HepG2 (cell line): Measurements from ENCODE around the gene TMEM204. TPM values are rescaled to one million over a fixed set of nuclear protein-coding genes. Genes with fewer than 3 reads are reported as not detected.

Source experiments
- ATAC-seq: fragments of 200-7000 bp; cut with Tn5 transposase; 3 replicates; pipeline ENCODE4 v1.9.1; 2020; ENCODE audit warnings: mild to moderate bottlenecking, moderate library complexity
- BruUV-seq: library from RNA; stranded (reverse); fragments of 400-500 nt; replicated peaks from 2 replicates; lab custom pipeline; 2021; lab: Mats Ljungman, UMichigan
- CTCF ChIA-PET: fragments of 300-600 bp; formaldehyde crosslinking; extraction: SDS; loops from one replicate; lab custom pipeline; 2021; ENCODE audit warnings: low total read pairs, inconsistent platforms, low intra/inter-chr PET ratio; lab: Yijun Ruan, JAX
- POLR2A ChIA-PET: fragments of 350-600 bp; sonication (Branson Sonifier 250); formaldehyde crosslinking; loops from one replicate; lab custom pipeline; 2020; ENCODE audit warnings: antibody characterized with exemption, inconsistent platforms; lab: Yijun Ruan, JAX
- DNase-seq: peaks from one replicate; pipeline ENCODE4 v3.0.0-alpha.2; 2015; ENCODE audit warnings: low spot score
- FAIRE-seq: peaks from 3 replicates; lab custom pipeline; 2011; peaks lifted over from hg19 to GRCh38; lab: Jason Lieb, UNC
- H2AFZ ChIP-seq: one replicate; pipeline ENCODE4 v1.6.1; 2011; ENCODE audit warnings: low read length, inconsistent platforms
- H3K27ac ChIP-seq: fragments of 300-600 bp; 3 replicates; pipeline ENCODE4 v1.8.0; 2011; ENCODE audit warnings: mixed run types, mild to moderate bottlenecking, mixed read lengths, low read length, inconsistent platforms; ENCODE audit not compliant: insufficient read depth; ENCODE audit errors: extremely low read length
- H3K27me3 ChIP-seq, 2 experiments: fragments of 200-600 bp in 1 of 2; 2 replicates in 1 of 2; 3 replicates in 1 of 2; pipeline versions ENCODE4 v1.6.0 to v1.8.0; 2011; ENCODE audit warnings: low read length in 2 of 2, mild to moderate bottlenecking in 2 of 2, moderate library complexity in 2 of 2, inconsistent platforms in 1 of 2; ENCODE audit not compliant: insufficient read depth in 2 of 2, control insufficient read depth in 1 of 2
- H3K36me3 ChIP-seq, 2 experiments: fragments of 200-600 bp in 1 of 2; replicated peaks in 1 of 2; 2 replicates in 1 of 2; 3 replicates in 1 of 2; pipeline versions ENCODE4 v1.5.1 to v1.8.0; 2011; ENCODE audit warnings: low read length in 2 of 2, inconsistent platforms in 1 of 2; ENCODE audit not compliant: insufficient read depth in 2 of 2, control insufficient read depth in 1 of 2
- H3K4me1 ChIP-seq: 2 replicates; pipeline ENCODE4 v1.5.1; 2012; ENCODE audit warnings: low read length, inconsistent platforms; ENCODE audit not compliant: insufficient read depth
- H3K4me2 ChIP-seq: 2 replicates; pipeline ENCODE4 v1.6.0; 2011; ENCODE audit warnings: low read depth, low read length, inconsistent platforms
- H3K4me3 ChIP-seq, 3 experiments: fragments of 200-600 bp in 1 of 3; sonication (generic), shearing (Covaris generic) in 1 of 3; replicated peaks in 1 of 3; 2 replicates each; pipeline ENCODE4 v1.5.1; 2011 to 2016; ENCODE audit warnings: low read length in 3 of 3, inconsistent platforms in 2 of 3, low read depth in 2 of 3, mild to moderate bottlenecking in 2 of 3, control low read depth in 1 of 3, mixed read lengths in 1 of 3; ENCODE audit not compliant: insufficient read depth in 1 of 3
- H3K79me2 ChIP-seq: one replicate; pipeline ENCODE4 v1.6.1; 2011; ENCODE audit warnings: low read length, inconsistent platforms; ENCODE audit not compliant: insufficient read depth
- H3K9ac ChIP-seq: 2 replicates; pipeline ENCODE4 v1.6.0; 2011; ENCODE audit warnings: mild to moderate bottlenecking, low read depth, low read length, inconsistent platforms; ENCODE audit not compliant: insufficient read depth
- H3K9me3 ChIP-seq: 2 replicates; pipeline ENCODE4 v1.5.1; 2012; ENCODE audit warnings: mild to moderate bottlenecking, low read length
- H4K20me1 ChIP-seq: 2 replicates; pipeline ENCODE4 v1.6.0; 2011; ENCODE audit warnings: inconsistent platforms, mild to moderate bottlenecking, low read length, moderate library complexity; ENCODE audit not compliant: insufficient read depth
- CCAR2 ChIP-seq: fragments of 200-400 bp; formaldehyde crosslinking; optimal IDR thresholded peaks from 2 replicates; pipeline ENCODE3; 2018; ENCODE audit warnings: low read depth, mild to moderate bottlenecking, low read length, moderate library complexity
- ELK4 ChIP-seq: sonication (generic); formaldehyde crosslinking; IDR thresholded peaks from 2 replicates; pipeline ENCODE4 v1.9.0; 2021; ENCODE audit warnings: missing genetic modification reagents, borderline replicate concordance
- PTBP1 ChIP-seq: fragments of 200-400 bp; formaldehyde crosslinking; IDR thresholded peaks from 2 replicates; pipeline ENCODE4 v1.6.1; 2018; ENCODE audit warnings: low read length, low read depth; ENCODE audit not compliant: poor library complexity, severe bottlenecking
- REST ChIP-seq, 2 experiments: IDR thresholded peaks; 2 replicates each; pipeline ENCODE4 v1.6.1; 2011 to 2012; ENCODE audit warnings: low read length in 2 of 2, borderline replicate concordance in 1 of 2, low read depth in 1 of 2, mild to moderate bottlenecking in 1 of 2, moderate library complexity in 1 of 2
- RXRA ChIP-seq: sonication (generic); formaldehyde crosslinking; IDR thresholded peaks from 2 replicates; pipeline ENCODE4 v1.5.1; 2020; ENCODE audit warnings: missing genetic modification reagents
- SAFB2 ChIP-seq: sonication (generic); formaldehyde crosslinking; IDR thresholded peaks from 2 replicates; pipeline ENCODE4 v1.5.1; 2020; ENCODE audit warnings: missing genetic modification reagents, low read depth, mild to moderate bottlenecking, borderline replicate concordance
- SP4 ChIP-seq: sonication (generic); formaldehyde crosslinking; IDR thresholded peaks from 2 replicates; pipeline ENCODE4 v1.8.1; 2023; ENCODE audit warnings: mild to moderate bottlenecking, missing genetic modification reagents
- U2AF1 ChIP-seq: fragments of 200-400 bp; formaldehyde crosslinking; optimal IDR thresholded peaks from 2 replicates; pipeline ENCODE3; 2017; ENCODE audit warnings: mild to moderate bottlenecking, low read depth, low read length
- ZNF275 ChIP-seq: sonication (generic); formaldehyde crosslinking; IDR thresholded peaks from 2 replicates; pipeline ENCODE4 v1.8.0; 2022; ENCODE audit warnings: missing genetic modification reagents, mild to moderate bottlenecking, inconsistent platforms, borderline replicate concordance
- ZNF343 ChIP-seq: sonication (generic); formaldehyde crosslinking; IDR thresholded peaks from 2 replicates; pipeline ENCODE4 v1.4.0; 2020; ENCODE audit warnings: mild to moderate bottlenecking, missing genetic modification reagents
- ZNF430 ChIP-seq: sonication (generic); formaldehyde crosslinking; IDR thresholded peaks from 2 replicates; pipeline ENCODE4 v1.9.0; 2021; ENCODE audit warnings: mild to moderate bottlenecking, missing genetic modification reagents
- ZNF556 ChIP-seq: sonication (generic); formaldehyde crosslinking; IDR thresholded peaks from 2 replicates; pipeline ENCODE4 v1.4.0; 2020; ENCODE audit warnings: mild to moderate bottlenecking, missing genetic modification reagents, borderline replicate concordance
- WGBS: methylation state at CpG from one replicate; pipeline ENCODE4 v1.1.6; 2017; ENCODE audit warnings: low lambda C conversion rate; 5-methylcytosine and 5-hydroxymethylcytosine counted together
- in situ Hi-C: cut with HindIII; loops from 2 replicates; pipeline ENCODE4 v1.10.0; 2017; ENCODE audit warnings: low pct_unique_long_range_greater_than_20kb; ENCODE audit not compliant: extremely low pct_ligation_motif_present
- intact Hi-C: fragments of 100-400 bp; cut with micrococcal nuclease; formaldehyde crosslinking; loops from one replicate; pipeline ENCODE4 v1.10.0; 2022; ENCODE audit not compliant: unreplicated experiment
- polyA plus RNA-seq, 8 experiments: library from polyadenylated mRNA; depleted of rRNA in 3 of 8; stranded (reverse) in 7 of 8; unstranded in 1 of 8; fragments of >200 nt; fragmentation: Illumina TruSeq in 4 of 8; extraction: Trizol in 4 of 8; gene quantifications; 2 replicates each; pipeline versions ENCODE4 v1.2.1 to v1.2.3, GENCODE V29; 2011 to 2016; ENCODE audit warnings: low read depth in 4 of 8, missing spikeins in 1 of 8, mixed read lengths in 1 of 8; ENCODE audit not compliant: insufficient read depth in 1 of 8
- total RNA-seq, 5 experiments: library from RNA; depleted of rRNA; stranded (reverse); fragments of >200 nt; fragmentation: Illumina TruSeq; extraction: Trizol; gene quantifications; 2 replicates each; pipeline ENCODE4 v1.2.3, GENCODE V29; 2016; ENCODE audit warnings: low read depth in 1 of 5

Gene TMEM204
- total and polyA plus RNA-seq, 2 of the 13 experiments (the other 11 are each of a cell fraction or from before 2014, with no cell fraction given): not detected

- no peak for TF ChIP-seq REST (IDR thresholded peaks at IDR 0.05; ENCODE audit: borderline replicate concordance in 1 of 2, low read depth in 1 of 2, low read length in 2 of 2)
- TF ChIP-seq SP4 (CRISPR knock-in tag): no peak
Observed at GRCh38 chr16:1536601-1537000, 3.1 kb downstream of the TMEM204 start (continued).

- H3K27ac ChIP-seq: no peak overlapping the region
- BruUV-seq: no TSS peak
- ChIA-PET POLR2A (no interaction called here), CTCF (no interaction called here)
- in situ Hi-C loops: no loop called here
- H3K36me3 ChIP-seq: no peaks in the 10 kb centered on the region
- ATAC-seq (no peak), DNase-seq (no peak), FAIRE-seq (no peak)
- no peak for TF ChIP-seq ZNF556 (CRISPR knock-in tag)
- TF ChIP-seq ZNF275 (CRISPR knock-in tag): no peak
- no peak for TF ChIP-seq RXRA (CRISPR knock-in tag)
- TF ChIP-seq CCAR2: no peak
- TF ChIP-seq SAFB2: no peak
- no peak for TF ChIP-seq ZNF343 (CRISPR knock-in tag)
- TF ChIP-seq U2AF1: no peak
- no peak for TF ChIP-seq ZNF430
- no peak for TF ChIP-seq PTBP1
- TF ChIP-seq ELK4: no peak
- H2AFZ ChIP-seq: no peak overlapping the region
- no peak overlapping the region for H3K9ac ChIP-seq
- no peaks in the 10 kb centered on the region for H3K27me3 ChIP-seq
- H3K4me3 ChIP-seq: no peak overlapping the region
- H3K4me1 ChIP-seq: no peaks in the 10 kb centered on the region
- no peaks in the 10 kb centered on the region for H3K9me3 ChIP-seq
- H4K20me1 ChIP-seq: no peaks in the 10 kb centered on the region
- intact Hi-C loops: no loop called here
- H3K4me2 ChIP-seq: no peak overlapping the region
- H3K79me2 ChIP-seq: no peaks in the 10 kb centered on the region
- WGBS: 97% methylated on average over 13 of the region's 27 CpGs
Observed at GRCh38 chr16:1537138-1537577, 3.7 kb downstream of the TMEM204 start.
